Measurements from ENCODE around the gene MBTPS1. TPM values are rescaled to one million over a fixed set of nuclear protein-coding genes. Genes with fewer than 3 reads are reported as not detected.

Gene MBTPS1
- total RNA-seq, 1 donor from 2014 or later, result 136 TPM

GRCh38 chr16:84080378-84080777, 36.4 kb downstream of the MBTPS1 start:
- Mint-ChIP-seq H3K36me3 (ENCODE audit: unreplicated experiment) (peaks cover 45% of the 10 kb centered on the region), H3K27me3 (ENCODE audit: unreplicated experiment) (no peaks in the 10 kb centered on the region), H3K4me1 (ENCODE audit: unreplicated experiment) (no peaks in the 10 kb centered on the region)

GRCh38 chr16:84079664-84080063, 37.1 kb downstream of the MBTPS1 start:
- H3K4me1 Mint-ChIP-seq (ENCODE audit: unreplicated experiment), result no peaks in the 10 kb centered on the region
- no peak for DNase-seq (ENCODE audit: extremely low spot score, unreplicated experiment)
- no peak for TF ChIP-seq CTCF (IDR thresholded peaks at IDR 0.05)

More at GRCh38 chr16:84080378-84080777, 36.4 kb downstream of the MBTPS1 start:
- Mint-ChIP-seq H3K4me3 (ENCODE audit: unreplicated experiment) (no peak overlapping the region), H3K27ac (ENCODE audit: unreplicated experiment) (no peak overlapping the region), H3K9me3 (ENCODE audit: unreplicated experiment) (peaks cover 6% of the 10 kb centered on the region)
- no peak for DNase-seq (ENCODE audit: extremely low spot score, unreplicated experiment)
- no peak for TF ChIP-seq CTCF (IDR thresholded peaks at IDR 0.05)

GRCh38 chr16:84075376-84075775, 41.4 kb downstream of the MBTPS1 start:
- Mint-ChIP-seq H3K9me3 (ENCODE audit: unreplicated experiment) (peaks cover 6% of the 10 kb centered on the region), H3K27ac (ENCODE audit: unreplicated experiment) (no peak overlapping the region), H3K4me3 (ENCODE audit: unreplicated experiment) (no peak overlapping the region), H3K27me3 (ENCODE audit: unreplicated experiment) (no peaks in the 10 kb centered on the region), H3K4me1 (ENCODE audit: unreplicated experiment) (no peaks in the 10 kb centered on the region), H3K36me3 (ENCODE audit: unreplicated experiment) (peaks cover 62% of the 10 kb centered on the region)
- TF ChIP-seq CTCF (IDR thresholded peaks at IDR 0.05), result no peak
- DNase-seq (ENCODE audit: extremely low spot score, unreplicated experiment), result no peak

More at GRCh38 chr16:84079664-84080063, 37.1 kb downstream of the MBTPS1 start:
- no peak overlapping the region for H3K27ac Mint-ChIP-seq (ENCODE audit: unreplicated experiment)
- H3K36me3 Mint-ChIP-seq (ENCODE audit: unreplicated experiment), result peaks cover 51% of the 10 kb centered on the region
- H3K4me3 Mint-ChIP-seq (ENCODE audit: unreplicated experiment), result no peak overlapping the region
- H3K27me3 Mint-ChIP-seq (ENCODE audit: unreplicated experiment), result no peaks in the 10 kb centered on the region
- H3K9me3 Mint-ChIP-seq (ENCODE audit: unreplicated experiment), result peaks cover 6% of the 10 kb centered on the region

- no peak overlapping the region for H3K27ac Mint-ChIP-seq (ENCODE audit: unreplicated experiment)
- no peaks in the 10 kb centered on the region for H3K4me1 Mint-ChIP-seq (ENCODE audit: unreplicated experiment)
- peaks cover 6% of the 10 kb centered on the region for H3K9me3 Mint-ChIP-seq (ENCODE audit: unreplicated experiment)
- H3K27me3 Mint-ChIP-seq (ENCODE audit: unreplicated experiment), result no peaks in the 10 kb centered on the region
- TF ChIP-seq CTCF (IDR thresholded peaks at IDR 0.05), result no peak
- DNase-seq (ENCODE audit: extremely low spot score, unreplicated experiment), result no peak
- H3K4me3 Mint-ChIP-seq (ENCODE audit: unreplicated experiment), result no peak overlapping the region
- peaks cover 62% of the 10 kb centered on the region for H3K36me3 Mint-ChIP-seq (ENCODE audit: unreplicated experiment)
These were observed 42.0 kb downstream of the MBTPS1 start for GRCh38 chr16:84074721-84075120.

GRCh38 chr16:84072014-84072413, 44.7 kb downstream of the MBTPS1 start:
- Mint-ChIP-seq H3K36me3 (ENCODE audit: unreplicated experiment) (peaks cover 63% of the 10 kb centered on the region), H3K4me3 (ENCODE audit: unreplicated experiment) (no peak overlapping the region), H3K27me3 (ENCODE audit: unreplicated experiment) (no peaks in the 10 kb centered on the region), H3K27ac (ENCODE audit: unreplicated experiment) (no peak overlapping the region), H3K4me1 (ENCODE audit: unreplicated experiment) (no peaks in the 10 kb centered on the region), H3K9me3 (ENCODE audit: unreplicated experiment) (no peaks in the 10 kb centered on the region)
- no peak for TF ChIP-seq CTCF (IDR thresholded peaks at IDR 0.05)
- DNase-seq (ENCODE audit: extremely low spot score, unreplicated experiment), result peak; percentile 60
